IMR-90 (cell line): ENCODE data around the gene SERPINH1.

Experiments used
- BHLHE40 ChIP-seq: fragments of 150-350 bp; IDR thresholded peaks from 2 replicates; pipeline ENCODE4 v1.6.1; 2016; ENCODE audit warnings: mild to moderate bottlenecking, low read depth, low read length
- CEBPB ChIP-seq: IDR thresholded peaks from 2 replicates; pipeline ENCODE4 v1.6.1; 2012; ENCODE audit warnings: low read depth, low read length, improper control_type of control experiment
- CHD1 ChIP-seq: IDR thresholded peaks from 2 replicates; pipeline ENCODE4 v1.6.1; 2012; ENCODE audit warnings: low read depth, low read length, improper control_type of control experiment
- FOS ChIP-seq: fragments of 150-350 bp; IDR thresholded peaks from 2 replicates; pipeline ENCODE4 v1.6.1; 2016; ENCODE audit warnings: low read depth, low read length
- MAFK ChIP-seq: IDR thresholded peaks from 2 replicates; pipeline ENCODE4 v1.6.1; 2012; ENCODE audit warnings: low read depth, low read length, improper control_type of control experiment
- MAZ ChIP-seq: IDR thresholded peaks from 2 replicates; pipeline ENCODE4 v1.6.1; 2012; ENCODE audit warnings: low read depth, mild to moderate bottlenecking, low read length, improper control_type of control experiment, moderate library complexity, borderline replicate concordance
- MXI1 ChIP-seq: IDR thresholded peaks from 2 replicates; pipeline ENCODE4 v1.6.1; 2012; ENCODE audit warnings: low read depth, mild to moderate bottlenecking, low read length, moderate library complexity, borderline replicate concordance
- POLR2A ChIP-seq: IDR thresholded peaks from 2 replicates; pipeline ENCODE4 v1.6.1; 2012; ENCODE audit warnings: mild to moderate bottlenecking, low read depth, low read length
- RAD21 ChIP-seq: IDR thresholded peaks from 2 replicates; pipeline ENCODE4 v1.6.1; 2012; ENCODE audit warnings: low read length, improper control_type of control experiment
- RFX5 ChIP-seq: IDR thresholded peaks from 2 replicates; pipeline ENCODE4 v1.8.0; 2012; ENCODE audit warnings: low read depth, mild to moderate bottlenecking, low read length, moderate library complexity
- SMC3 ChIP-seq: fragments of 150-350 bp; IDR thresholded peaks from 2 replicates; pipeline ENCODE4 v1.6.1; 2016; ENCODE audit warnings: low read depth, mild to moderate bottlenecking, antibody characterized with exemption, low read length, moderate library complexity
- TF ChIP-seq, protein P1 (sequence below): conservative IDR thresholded peaks from 2 replicates; pipeline ENCODE4 v1.5.1; 2012; ENCODE audit warnings: mild to moderate bottlenecking, low read depth, low read length, improper control_type of control experiment
- TF ChIP-seq, protein P2 (sequence below): fragments of 150-350 bp; IDR thresholded peaks from 2 replicates; pipeline ENCODE4 v1.6.1; 2016; ENCODE audit warnings: low read depth, mild to moderate bottlenecking, low read length, moderate library complexity, borderline replicate concordance
- TF ChIP-seq, protein P3 (sequence below): fragments of 150-350 bp; IDR thresholded peaks from 2 replicates; pipeline ENCODE4 v1.6.1; 2017; ENCODE audit warnings: mild to moderate bottlenecking, antibody characterized with exemption, low read length, low read depth

DNA sequence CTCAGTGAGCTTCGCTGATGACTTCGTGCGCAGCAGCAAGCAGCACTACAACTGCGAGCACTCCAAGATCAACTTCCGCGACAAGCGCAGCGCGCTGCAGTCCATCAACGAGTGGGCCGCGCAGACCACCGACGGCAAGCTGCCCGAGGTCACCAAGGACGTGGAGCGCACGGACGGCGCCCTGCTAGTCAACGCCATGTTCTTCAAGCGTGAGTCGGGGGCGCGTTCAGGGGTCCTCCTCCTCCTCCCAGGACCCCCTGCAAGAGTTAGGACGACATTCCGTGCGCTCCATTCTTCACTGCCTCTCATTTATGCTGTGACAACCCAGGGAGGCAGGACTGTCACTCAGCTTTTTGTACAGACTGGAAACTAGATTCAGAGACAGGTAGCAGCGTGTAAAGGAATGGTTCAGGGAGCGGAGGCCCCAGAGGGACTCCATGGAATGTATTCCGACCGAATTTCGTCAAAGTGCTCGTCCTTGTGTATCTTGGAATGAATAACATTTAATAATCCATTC is 4.8 kb downstream of the SERPINH1 start:
- TF ChIP-seq, protein P1, sequence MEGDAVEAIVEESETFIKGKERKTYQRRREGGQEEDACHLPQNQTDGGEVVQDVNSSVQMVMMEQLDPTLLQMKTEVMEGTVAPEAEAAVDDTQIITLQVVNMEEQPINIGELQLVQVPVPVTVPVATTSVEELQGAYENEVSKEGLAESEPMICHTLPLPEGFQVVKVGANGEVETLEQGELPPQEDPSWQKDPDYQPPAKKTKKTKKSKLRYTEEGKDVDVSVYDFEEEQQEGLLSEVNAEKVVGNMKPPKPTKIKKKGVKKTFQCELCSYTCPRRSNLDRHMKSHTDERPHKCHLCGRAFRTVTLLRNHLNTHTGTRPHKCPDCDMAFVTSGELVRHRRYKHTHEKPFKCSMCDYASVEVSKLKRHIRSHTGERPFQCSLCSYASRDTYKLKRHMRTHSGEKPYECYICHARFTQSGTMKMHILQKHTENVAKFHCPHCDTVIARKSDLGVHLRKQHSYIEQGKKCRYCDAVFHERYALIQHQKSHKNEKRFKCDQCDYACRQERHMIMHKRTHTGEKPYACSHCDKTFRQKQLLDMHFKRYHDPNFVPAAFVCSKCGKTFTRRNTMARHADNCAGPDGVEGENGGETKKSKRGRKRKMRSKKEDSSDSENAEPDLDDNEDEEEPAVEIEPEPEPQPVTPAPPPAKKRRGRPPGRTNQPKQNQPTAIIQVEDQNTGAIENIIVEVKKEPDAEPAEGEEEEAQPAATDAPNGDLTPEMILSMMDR = no peak
- TF ChIP-seq FOS = no peak
- no peak for TF ChIP-seq POLR2A
- TF ChIP-seq, protein P2, sequence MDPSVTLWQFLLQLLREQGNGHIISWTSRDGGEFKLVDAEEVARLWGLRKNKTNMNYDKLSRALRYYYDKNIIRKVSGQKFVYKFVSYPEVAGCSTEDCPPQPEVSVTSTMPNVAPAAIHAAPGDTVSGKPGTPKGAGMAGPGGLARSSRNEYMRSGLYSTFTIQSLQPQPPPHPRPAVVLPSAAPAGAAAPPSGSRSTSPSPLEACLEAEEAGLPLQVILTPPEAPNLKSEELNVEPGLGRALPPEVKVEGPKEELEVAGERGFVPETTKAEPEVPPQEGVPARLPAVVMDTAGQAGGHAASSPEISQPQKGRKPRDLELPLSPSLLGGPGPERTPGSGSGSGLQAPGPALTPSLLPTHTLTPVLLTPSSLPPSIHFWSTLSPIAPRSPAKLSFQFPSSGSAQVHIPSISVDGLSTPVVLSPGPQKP = no peak
- no peak for TF ChIP-seq MXI1
- no peak for TF ChIP-seq MAZ
- TF ChIP-seq, protein P3, sequence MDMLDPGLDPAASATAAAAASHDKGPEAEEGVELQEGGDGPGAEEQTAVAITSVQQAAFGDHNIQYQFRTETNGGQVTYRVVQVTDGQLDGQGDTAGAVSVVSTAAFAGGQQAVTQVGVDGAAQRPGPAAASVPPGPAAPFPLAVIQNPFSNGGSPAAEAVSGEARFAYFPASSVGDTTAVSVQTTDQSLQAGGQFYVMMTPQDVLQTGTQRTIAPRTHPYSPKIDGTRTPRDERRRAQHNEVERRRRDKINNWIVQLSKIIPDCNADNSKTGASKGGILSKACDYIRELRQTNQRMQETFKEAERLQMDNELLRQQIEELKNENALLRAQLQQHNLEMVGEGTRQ = no peak
- no peak for TF ChIP-seq CHD1
- TF ChIP-seq RFX5 = no peak
- no peak for TF ChIP-seq BHLHE40
- TF ChIP-seq MAFK = no peak
- no peak for TF ChIP-seq SMC3
- no peak for TF ChIP-seq RAD21
- TF ChIP-seq CEBPB = no peak
